DMS153 (cell line): Measurements from ENCODE around the gene CYP11A1.
A peak's percentile ranks its signal among the peaks of the same experiment; 100 is the strongest.
"Not testable (repeated sequence)": the region's sequence is repeated elsewhere in the genome, so short reads cannot be mapped to it uniquely, and the experiment has no call there.

Experiments used
- DNase-seq: peaks from one replicate; lab custom pipeline; 2025; lab: John Stamatoyannopoulos, UW

CYP11A1 gene

DNA sequence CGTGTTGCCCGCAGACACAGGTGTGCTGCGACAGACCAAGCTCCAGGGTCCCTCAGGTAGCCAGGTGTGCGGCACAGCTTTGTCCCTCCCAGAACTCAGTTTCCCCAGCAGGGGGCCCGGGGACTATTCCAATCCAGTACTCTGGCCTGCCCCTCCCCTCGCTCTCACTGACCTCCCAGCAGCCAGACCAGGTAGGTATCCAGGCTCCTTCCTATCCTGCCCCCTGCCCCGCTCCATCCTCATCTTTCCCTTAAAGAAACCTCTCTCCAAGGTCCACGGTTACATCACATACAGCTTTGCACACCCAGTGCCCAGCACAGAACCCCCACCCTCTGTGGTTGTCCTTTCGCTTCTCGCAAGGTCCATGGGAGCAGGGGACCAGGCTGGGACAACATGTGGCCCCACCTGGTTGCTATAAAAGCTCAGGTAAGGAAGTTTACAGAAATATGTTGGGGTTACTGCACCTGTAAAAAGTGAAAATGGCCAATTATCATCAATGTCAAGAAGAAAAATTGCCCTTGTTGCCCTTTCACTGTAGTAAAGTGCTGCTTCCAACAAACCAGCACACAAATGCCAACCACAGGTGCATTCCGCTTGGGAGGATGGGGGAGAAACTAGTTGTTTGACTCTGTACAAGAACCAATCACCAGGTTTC is 7.3 kb upstream of the CYP11A1 start:
- DNase-seq, result no peak

DNA sequence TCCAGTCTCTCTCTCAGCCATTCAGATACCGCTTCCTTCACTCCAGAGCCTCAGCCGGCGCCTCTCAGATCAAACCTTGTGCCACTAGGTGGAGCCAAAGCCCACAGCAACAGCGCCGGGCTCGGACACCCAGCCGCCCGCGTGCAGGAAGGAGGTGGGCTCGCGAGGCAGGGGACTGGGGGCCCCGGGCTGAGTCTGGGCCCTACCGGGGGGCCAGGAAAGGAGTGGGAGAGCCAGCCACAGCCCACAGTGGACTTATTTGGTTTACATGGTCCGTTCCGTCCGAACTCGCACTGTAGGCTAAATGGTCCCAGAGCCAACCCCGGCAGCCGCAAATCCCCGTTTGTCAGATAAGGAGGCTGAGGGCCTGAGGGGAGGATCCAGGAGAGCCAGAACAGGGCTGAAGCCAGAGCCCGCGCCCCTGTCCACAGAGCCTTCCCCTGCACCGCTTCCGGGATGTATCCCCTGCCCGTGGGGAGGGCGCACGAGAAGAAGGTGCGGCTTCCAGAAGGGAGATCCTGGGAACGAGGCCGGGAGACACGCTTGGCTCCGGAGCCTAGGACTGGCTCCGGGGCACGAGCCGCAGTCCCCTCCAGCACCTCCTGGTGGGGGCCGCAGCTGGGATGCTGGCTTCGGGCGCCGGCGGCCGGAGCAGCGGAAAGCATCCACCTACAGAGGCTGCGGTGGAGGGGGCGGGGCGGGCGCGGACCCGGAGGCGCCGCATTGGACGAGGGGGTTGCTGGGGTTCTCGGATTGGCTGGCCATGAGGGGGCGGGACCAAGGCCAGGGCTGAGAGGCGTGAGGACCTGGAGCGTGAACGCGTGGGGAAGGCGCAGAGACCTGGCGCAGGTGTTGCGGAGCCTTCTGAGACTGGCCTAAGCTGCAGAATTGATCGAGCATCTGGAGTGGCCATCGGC is 6.5 kb upstream of the CYP11A1 start:
- DNase-seq, result peak; percentile 70

DNA sequence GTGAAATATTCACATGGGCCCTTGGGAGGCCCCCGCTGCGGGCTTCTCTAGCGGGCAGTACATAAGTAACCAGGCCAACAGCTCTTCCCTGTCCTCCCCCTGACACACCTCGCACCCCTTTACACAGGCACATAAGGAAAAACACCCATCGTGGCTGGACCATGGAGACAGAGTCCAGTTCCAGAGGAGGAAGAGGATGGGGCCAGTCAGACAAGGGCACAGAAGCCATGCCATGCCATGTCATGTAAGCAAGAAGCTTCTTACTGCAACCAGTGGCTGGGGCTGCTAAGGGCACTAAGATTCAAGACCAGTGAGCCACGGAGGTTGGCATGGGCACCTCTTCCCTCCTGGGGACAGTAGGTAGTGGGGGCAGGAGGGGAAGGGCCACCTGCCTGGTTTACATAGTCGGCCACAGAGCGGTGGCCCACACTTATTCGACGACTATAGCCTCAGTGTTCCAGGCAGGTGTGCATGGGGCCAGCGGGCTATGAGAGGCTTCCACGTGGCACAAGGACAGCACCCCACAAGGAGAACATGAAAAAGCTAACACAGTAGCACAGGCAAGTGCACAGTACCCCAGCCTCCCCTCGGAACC is 5.7 kb upstream of the CYP11A1 start:
- DNase-seq, result no peak

DNA sequence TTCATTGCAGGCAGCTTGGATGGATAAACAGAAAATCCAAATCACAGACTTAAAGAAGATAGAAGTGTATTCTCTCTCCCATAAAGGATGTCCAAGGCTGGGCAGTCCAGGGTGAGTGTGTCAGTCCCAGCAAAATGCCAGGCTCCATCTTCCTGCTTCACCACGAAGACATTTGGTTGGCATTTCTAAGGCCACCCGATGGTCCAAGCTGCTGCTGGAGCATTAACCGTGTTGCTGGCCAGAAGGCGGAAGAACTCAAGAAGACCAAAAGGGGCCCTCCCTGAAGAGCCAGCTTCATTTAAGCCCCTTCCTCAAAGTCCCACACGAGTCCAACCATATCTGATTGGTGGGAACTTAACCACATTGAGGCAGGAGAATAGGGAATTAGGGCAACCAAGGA is 3.0 kb upstream of the CYP11A1 start:
- DNase-seq, result no peak

DNA sequence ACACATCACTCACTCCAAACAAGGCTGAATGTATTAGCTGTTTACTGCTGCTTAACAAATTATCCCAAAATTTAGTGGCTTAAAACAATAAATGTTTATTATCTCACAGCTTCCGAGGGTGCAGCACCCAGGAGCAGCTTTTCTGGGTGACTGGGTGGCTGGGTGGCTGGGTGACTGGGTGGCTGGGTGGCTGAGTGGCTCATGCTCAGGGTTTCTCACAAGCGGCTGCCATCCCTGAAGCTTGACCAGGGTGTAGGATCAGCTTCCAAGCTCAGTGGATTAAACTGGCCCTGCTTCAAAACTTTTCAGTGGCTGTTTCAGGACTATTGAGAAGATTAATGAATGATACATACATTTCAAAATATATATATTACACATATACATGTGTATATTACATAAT is 2.3 kb upstream of the CYP11A1 start:
- DNase-seq, result no peak

DNA sequence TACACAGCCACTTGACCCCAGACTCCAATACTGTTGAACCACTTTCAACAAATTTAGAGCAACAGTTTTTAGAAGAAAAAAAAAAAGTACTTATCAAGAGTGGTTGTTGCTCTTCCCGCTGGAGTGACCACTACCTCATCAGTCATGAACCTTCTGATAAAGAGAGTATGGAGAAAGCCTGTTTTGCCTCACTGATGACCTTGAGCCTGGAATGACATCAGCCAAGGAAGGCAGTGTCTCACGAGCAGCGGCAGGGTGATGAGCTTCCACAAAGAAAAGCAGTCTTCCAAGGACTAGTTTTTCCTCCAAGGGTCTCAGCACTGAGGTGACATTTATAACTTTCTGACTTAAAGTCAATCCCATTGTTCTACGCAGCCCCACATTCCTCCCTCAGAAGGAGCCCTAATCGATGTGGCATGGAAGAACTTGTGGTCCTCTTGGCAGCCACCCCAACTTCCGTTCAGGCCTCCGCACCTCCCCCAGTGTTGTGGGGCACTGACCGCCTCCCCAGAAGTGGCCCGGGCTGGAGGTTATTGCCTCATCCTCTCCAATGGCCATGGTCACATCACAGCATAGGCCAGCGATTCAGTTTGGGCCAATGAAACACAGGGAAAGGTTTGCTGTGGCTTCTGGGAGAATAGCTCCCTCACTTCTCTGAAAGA is 1.8 kb upstream of the CYP11A1 start:
- no peak for DNase-seq

DNA sequence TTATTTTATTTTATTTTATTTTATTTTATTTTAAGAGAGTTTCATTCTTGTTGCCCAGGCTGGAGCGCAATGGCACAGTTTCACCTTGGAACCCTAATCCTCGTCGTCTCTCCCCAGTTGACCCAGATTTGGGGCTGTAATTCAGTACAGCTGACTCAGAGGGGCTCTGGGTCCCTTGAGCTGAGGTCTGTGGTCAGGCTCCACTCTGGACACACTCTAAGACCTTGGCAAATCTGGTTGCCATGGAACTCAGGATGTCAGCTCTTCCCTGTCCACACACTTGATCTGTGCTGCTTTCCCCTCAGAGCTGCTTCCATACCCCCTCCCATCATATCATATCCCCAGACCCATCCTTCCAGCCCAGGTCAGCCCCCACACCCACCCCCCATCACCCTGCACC is 675 bp upstream of the CYP11A1 start:
- DNase-seq, result no peak

DNA sequence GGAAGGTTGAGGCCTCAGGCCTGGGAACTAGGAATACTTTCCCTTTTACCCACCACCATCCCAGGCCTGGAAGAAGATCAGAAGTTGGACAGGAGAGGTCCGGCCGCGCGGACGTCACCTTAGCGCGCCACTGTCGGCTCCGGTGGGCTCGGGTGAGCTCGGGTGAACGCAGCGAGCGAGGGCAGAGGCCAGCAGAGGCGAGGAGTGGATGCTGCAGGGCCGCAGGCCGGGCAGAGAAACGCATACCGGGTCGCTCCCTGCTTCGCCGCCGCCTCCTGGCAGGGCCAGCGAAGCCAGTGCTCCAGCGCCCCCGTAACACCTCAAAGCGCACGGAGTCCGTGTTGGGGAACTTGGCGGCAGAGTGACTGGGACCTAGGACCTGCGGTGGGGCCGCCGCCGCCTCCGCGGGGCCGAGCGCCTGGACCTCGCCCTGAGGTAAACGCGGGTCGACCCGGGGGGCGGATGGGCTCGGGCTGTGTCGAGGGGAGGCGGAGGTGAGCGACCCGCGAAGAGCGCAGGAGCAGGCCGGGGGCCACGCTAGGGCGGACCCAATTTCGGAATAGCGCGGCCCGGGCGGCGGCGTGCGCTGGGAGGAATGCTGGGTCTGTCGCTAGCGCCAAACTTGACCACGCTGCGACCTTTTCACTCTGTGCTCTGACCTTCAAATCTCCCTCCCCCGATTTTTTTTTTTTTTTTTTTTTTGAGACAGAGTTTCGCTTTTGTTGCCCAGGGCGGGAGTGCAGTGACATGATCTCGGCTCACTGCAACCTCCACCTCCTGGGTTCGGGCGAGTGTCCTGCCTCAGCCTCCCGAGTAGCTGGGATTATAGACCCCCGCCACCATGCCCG is 1.6 kb downstream of the CYP11A1 start:
- DNase-seq, result no peak

DNA sequence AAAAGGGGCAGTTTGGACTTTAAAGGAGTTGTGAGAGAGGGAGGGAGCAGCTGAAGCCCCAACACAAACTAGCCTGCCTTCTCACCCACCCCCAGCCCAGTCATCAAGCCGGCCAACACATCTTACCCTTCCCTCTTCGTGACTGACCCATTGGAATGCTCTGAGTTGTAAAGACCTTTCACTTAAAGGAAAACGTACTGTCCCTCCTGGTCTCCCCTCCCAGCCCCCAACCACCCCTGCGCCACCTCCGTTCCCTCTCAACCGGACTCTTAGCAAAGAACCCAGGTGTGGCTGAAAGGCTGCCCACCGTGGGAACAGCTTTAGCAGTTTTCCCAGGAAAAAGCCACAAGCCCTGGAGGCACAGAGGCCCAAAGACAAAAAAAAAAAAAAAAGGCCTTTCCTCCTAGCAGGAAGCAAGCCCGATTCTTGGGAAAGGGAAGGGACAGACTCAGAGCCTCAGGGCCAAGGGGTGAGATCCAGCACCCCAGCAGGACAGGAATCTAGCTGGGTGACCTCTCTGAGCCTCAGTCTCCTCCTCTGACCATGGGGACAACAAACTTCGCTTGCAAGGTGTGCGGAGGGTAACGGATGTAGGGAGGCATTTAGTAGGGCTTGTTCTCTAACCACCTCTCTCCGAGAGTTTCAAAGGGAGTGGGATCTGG is 2.4 kb downstream of the CYP11A1 start:
- DNase-seq, result no peak

DNA sequence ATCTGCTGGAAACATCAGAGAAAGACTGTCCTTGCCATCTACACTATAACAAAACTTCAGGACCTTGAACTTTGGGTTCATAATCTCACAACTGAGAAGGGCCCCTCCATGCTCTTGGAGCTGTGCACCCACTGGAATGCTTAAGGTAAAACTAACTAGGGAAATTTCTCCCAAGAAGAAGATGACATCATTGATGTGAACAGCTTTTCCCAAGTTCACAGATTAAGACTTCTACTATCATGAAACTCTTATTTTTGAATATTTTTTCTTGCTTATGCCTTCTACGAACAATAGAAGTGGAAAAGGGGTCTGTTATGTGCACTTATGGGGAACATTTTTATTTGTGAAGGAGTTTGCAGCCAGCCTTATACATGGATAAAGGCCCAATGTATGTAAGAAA is 5.0 kb downstream of the CYP11A1 start:
- no peak for DNase-seq

DNA sequence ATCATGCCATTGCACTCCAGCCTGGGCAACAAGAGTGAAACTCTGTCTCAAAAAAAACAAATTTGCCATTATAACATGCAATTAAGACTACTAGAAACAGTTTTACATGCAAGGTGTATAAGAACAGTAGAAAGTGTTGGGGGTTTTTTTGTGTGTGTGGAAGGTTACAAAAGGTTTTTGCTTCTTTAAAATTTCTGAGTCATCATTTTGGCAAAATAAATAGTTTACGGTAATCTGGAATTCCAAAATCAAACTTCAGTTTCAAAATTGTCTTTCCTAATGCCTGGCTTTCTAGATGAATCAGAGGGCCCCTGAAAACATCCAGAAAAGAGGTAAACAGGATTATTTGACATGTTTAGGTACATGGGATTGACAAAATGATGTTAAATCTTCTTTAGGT is 6.6 kb downstream of the CYP11A1 start:
- not testable (repeated sequence) for DNase-seq

DNA sequence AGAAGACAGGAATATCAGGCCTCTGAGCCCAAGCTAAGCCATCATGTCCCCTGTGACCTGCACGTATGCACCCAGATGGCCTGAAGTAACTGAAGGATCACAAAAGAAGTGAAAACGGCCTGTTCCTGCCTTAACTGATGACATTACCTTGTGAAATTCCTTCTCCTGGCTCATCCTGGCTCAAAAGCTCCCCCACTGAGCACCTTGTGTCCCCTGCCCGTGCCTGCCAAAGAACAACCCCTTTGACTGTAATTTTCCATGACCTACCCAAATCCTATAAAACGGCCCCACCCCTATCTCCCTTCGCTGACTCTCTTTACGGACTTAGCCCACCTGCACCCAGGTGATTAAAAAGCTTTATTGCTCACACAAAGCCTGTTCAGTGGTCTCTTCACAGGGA is 8.1 kb downstream of the CYP11A1 start:
- not testable (repeated sequence) for DNase-seq

DNA sequence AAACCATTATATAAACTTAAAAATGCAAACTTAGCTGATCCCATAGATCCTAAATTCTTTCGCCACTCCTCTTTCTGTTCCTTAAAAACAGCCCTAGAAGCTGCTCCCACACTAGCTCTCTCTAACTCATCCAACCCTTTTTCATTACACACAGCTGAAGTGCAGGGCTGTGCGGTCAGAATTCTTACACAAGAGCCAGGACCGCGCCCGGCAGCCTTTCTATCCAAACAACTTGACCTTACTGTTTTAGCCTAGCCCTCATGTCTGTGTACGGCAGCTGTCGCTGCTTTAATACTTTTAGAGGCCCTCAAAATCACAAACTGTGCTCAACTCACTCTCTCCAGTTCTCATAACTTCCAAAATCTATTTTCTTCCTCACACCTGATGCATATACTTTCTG is 9.9 kb downstream of the CYP11A1 start:
- DNase-seq, result not testable (repeated sequence)

DNA sequence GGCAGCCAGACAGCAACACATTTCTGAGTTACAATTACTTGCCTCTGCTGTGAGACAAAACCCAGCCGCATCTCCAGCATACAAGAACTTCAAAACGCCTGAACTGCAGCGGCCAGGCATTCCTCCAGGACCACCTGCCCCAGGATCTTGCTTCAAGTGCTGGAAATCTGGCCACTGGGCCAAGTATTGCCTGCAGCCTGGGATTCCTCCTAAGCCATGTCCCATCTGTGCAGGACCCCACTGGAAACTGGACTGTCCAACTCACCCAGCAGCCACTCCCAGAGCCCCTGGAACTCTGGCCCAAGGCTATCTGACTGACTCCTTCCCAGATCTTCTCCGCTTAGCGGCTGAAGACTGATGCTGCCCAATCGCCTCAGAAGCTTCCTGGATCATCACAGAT is 11.4 kb downstream of the CYP11A1 start:
- DNase-seq, result not testable (repeated sequence)

DNA sequence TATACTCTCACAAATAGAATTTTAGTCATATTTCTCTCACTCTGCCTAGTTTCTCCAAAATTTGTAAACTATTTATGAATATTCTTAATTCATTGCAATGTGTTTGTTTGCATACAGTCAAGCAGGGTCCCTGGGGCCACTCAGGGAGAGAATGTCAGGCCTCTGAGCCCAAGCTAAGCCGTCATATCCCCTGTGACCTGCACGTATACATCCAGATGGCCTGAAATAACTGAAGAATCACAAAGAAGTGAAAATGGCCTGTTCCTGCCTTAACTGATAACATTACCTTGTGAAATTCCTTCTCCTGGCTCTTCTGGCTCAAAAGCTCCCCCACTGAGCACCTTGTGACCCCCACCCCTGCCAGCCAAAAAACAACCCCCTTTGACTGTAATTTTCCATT is 13.5 kb downstream of the CYP11A1 start:
- DNase-seq, result not testable (repeated sequence)

DNA sequence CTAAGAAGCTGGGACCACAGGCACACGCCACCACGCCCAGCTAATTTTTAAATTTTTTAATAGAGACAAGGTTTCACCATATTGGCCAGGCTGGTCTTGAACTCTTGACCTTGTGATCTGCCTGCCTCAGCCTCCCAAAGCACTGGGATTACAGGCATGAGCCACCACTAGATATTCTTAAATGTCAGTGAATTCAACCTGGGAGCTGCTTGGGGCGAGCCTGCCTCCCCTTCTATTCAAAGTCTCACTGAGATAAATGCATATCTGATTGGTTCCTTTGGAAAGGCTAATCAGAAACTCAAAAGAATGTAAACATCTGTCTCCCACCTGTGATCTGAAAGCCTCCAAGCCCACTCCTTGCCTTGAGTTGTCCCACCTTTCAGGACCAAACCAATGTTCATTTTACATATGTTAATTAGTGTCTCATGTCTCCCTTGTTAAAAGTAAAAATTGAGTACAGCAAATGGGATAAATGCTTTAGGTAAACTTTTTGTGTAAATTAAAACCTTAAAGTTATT is 15.0 kb downstream of the CYP11A1 start:
- no peak for DNase-seq

DNA sequence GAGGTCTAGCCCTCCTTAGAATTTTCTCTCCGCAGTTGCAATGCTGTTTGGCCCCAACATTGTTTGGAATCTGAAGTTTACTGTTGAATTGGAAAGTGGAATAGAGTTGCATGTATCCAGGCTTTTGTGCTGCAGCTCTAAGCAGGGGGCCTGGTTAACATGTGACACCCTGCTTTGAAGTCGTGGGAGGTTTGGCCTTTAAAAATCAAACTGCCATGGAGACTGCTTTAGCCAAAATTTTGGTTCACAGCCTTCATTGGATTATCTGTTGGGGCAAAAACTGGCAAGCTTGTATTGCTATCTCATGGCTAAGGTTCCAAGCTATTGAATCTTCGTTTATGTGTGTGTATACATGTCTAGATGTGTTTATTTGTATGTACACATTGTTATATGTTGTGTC is 15.8 kb downstream of the CYP11A1 start:
- no peak for DNase-seq

DNA sequence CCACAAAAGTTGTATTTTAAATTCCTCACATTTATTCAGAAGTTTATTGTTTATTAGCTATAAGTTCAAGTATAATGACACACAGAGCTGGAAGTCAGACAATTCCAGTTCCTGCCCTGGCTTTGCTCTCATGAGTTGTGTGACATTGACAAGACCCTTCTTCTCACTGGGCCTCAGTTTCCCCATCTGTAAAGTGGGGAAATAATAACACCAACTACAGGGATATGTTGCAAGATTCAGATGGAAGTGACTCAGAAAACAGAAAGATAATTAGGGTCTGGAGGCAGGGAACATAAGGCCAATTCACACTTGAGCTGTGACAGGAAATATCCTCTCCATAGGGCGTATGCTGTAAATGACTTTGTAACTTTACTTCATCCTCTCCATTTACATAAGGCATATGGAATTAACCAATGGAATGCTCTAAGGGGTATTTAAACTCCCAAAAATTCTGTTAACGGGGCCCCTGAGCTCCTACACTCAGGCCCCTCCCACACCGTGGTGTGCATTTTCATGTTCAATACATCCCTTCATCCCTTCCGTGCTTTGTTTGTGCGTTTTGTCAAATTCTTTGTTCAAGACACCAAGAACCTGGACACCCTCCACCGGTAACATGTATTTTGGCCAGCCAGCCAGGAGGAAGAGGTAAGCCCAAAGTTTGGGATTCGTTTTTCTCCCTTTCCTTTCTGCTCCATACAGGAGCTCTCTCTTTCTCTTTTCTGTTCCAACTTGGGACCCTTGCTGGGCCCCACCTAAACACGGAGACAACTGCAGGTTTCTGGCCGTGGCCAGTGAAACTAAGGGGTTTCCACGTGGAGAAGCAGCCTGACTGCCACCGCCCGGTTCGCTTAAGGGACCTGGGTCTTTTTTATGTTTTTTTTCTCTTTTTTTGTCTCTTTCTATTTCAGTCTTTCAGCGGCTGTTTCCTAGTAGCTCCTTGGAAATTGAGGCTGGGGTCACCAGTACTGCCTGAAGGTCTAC is 16.9 kb downstream of the CYP11A1 start:
- DNase-seq, result no peak

DNA sequence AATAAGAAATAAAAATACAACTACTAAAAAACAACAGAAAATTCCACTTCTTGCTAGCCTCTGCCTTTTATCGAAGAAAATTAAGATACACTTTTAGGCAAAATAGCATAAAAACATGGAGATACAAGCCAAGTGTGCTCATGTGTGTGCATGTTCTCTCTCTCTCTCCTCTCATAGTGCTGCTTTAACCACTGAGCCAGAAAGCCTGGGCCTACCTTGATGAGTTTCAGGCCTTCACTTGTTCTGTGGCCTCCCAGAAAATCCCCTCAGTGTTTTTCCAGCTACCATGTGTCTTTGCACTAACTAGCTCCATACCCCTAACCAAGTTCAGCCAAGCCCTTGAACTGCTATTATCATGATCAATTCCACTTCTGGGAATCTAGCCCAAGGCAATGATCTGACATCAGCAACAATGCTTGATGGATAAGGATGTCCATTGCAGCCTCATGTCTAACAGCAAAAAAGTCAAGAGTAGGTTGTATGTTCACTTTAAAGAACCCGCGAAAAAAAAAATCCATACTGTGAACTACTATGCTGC is 18.1 kb downstream of the CYP11A1 start:
- DNase-seq, result no peak
